Heart left ventricle (tissue), 16 donors: ENCODE data around the gene LY6G5C. TPM values are rescaled to one million over a fixed set of nuclear protein-coding genes. Genes with fewer than 3 reads are reported as not detected.
A peak's percentile ranks its signal among the peaks of the same experiment; 100 is the strongest.

Experiments used
- ATAC-seq, 4 donors: fragments of 200-7000 bp; cut with Tn5 transposase; one replicate each; pipeline ENCODE4 v1.9.1; 2020 to 2022; ENCODE audit warnings: moderate library complexity in 4 of 4, mild to moderate bottlenecking in 3 of 4, moderate number of reproducible peaks in 1 of 4
- DNase-seq, 5 donors: peaks; one replicate each; pipeline ENCODE4 v3.0.0-alpha.2; 2020
- H3K27ac ChIP-seq, 12 donors: fragments of 200-600 bp; sonication (generic) in 4 of 12; one replicate each; pipeline versions ENCODE4 v1.5.0 to v1.8.0; 2016 to 2022; ENCODE audit warnings: mild to moderate bottlenecking in 2 of 12
- H3K27me3 ChIP-seq, 9 donors: fragments of 200-600 bp; sonication (generic) in 2 of 9; one replicate each; pipeline versions ENCODE4 v1.5.1 to v1.8.0; 2016 to 2022; ENCODE audit warnings: mild to moderate bottlenecking in 3 of 9
- H3K36me3 ChIP-seq, 9 donors: fragments of 200-600 bp; sonication (generic) in 2 of 9; one replicate each; pipeline versions ENCODE4 v1.5.0 to v1.8.0; 2018 to 2022; ENCODE audit warnings: mild to moderate bottlenecking in 2 of 9
- H3K4me1 ChIP-seq, 12 donors: fragments of 200-600 bp; sonication (generic) in 4 of 12; one replicate each; pipeline versions ENCODE4 v1.5.0 to v1.8.0; 2016 to 2022; ENCODE audit warnings: mild to moderate bottlenecking in 3 of 12
- H3K4me3 ChIP-seq, 12 donors: fragments of 200-600 bp; sonication (generic) in 4 of 12; one replicate each; pipeline versions ENCODE4 v1.5.0 to v1.8.0; 2017 to 2022; ENCODE audit warnings: mild to moderate bottlenecking in 9 of 12, moderate library complexity in 4 of 12
- H3K9me3 ChIP-seq, 12 donors: fragments of 200-600 bp; sonication (generic) in 4 of 12; one replicate each; pipeline versions ENCODE4 v1.5.0 to v1.8.0; 2016 to 2022; ENCODE audit warnings: mild to moderate bottlenecking in 1 of 12
- POLR2A ChIP-seq, 2 donors: fragments of 450-650 bp; IDR thresholded peaks; one replicate each; pipeline ENCODE4 v1.6.1; 2017; ENCODE audit warnings: antibody characterized with exemption in 2 of 2, mild to moderate bottlenecking in 2 of 2, moderate library complexity in 2 of 2
- whole genome bisulfite sequencing, 4 donors: extraction: QIAGEN DNeasy Blood & Tissue Kit in 2 of 4; methylation state at CpG; one replicate each; pipeline versions ENCODE4 v1.1.5 to v1.1.7; 2013 to 2018; 5-methylcytosine and 5-hydroxymethylcytosine counted together
- intact Hi-C, 10 donors: fragments of 100-400 bp; cut with DNase I; formaldehyde crosslinking; loops; one replicate each; pipeline versions ENCODE4 v1.11.1 to v1.14.2; 2022
- polyA plus RNA-seq, 2 donors: library from polyadenylated mRNA; stranded (reverse); fragments of 200-250 nt; gene quantifications; one replicate each; pipeline ENCODE4 v1.2.3, GENCODE V29; 2013
- total RNA-seq, 9 donors: library from RNA; depleted of rRNA in 2 of 9; stranded (reverse); fragments of >200 nt in 2 of 9; fragmentation: NEBNext Ultra II Directional in 3 of 9; extraction: Animal tissue kit (Norgen Biotek cat#: 25700) in 3 of 9; gene quantifications; one replicate each; pipeline versions ENCODE4 v1.1.0 to v1.2.4, GENCODE V29; 2016 to 2023
- TF ChIP-seq, protein P1 (sequence below), 12 donors: fragments of 200-600 bp; sonication (generic) in 4 of 12; IDR thresholded peaks; one replicate each; pipeline versions ENCODE4 v1.5.0 to v1.8.0; 2018 to 2022; ENCODE audit warnings: antibody characterized with exemption in 12 of 12, mild to moderate bottlenecking in 5 of 12
- donor health status: ischemic (EF 13 %, LVEDD 7.1; RV severe dilation, severe dysfunction).
- donor health status: healthy with polysubstance abuse.
- donor health status: DM: no; HTN: yes; CAD: no.
- donor health status: DM: no; HTN: no; CAD: no.
- donor health status: ischemic (EF 25% LVEDD 6.9; RV normal size, moderate dysfunction).
- donor health status: ischemic (EF 25% LVEDD 5.7; RV mildly dilated, moderate dysfunction).
- donor health status: healthy.
- donor health status: DM: yes; HTN: yes; CAD: no.
- donor health status: ischemic (EF 35%, LVEDD 5.7; RV mildly dilated, moderate dysfunction).
- donor health status: nonischemic (EF 11% LVEDD 7.7; RV severe dilation, severe dysfunction).
- donor health status: DM: yes; HTN: yes; CAD: no.
- donor health status: PGD.
- donor health status: ischemic (EF 29% LVEDD 5.4; RV normal size, mild dysfunction).
- donor health status: nonischemic (EF 23%, LVEDD 6.1; RV moderate dilation, normal function).

LY6G5C gene
- total and polyA plus RNA-seq, 11 donors, result 1.3 to 3.1 (median 2.2) TPM

DNA sequence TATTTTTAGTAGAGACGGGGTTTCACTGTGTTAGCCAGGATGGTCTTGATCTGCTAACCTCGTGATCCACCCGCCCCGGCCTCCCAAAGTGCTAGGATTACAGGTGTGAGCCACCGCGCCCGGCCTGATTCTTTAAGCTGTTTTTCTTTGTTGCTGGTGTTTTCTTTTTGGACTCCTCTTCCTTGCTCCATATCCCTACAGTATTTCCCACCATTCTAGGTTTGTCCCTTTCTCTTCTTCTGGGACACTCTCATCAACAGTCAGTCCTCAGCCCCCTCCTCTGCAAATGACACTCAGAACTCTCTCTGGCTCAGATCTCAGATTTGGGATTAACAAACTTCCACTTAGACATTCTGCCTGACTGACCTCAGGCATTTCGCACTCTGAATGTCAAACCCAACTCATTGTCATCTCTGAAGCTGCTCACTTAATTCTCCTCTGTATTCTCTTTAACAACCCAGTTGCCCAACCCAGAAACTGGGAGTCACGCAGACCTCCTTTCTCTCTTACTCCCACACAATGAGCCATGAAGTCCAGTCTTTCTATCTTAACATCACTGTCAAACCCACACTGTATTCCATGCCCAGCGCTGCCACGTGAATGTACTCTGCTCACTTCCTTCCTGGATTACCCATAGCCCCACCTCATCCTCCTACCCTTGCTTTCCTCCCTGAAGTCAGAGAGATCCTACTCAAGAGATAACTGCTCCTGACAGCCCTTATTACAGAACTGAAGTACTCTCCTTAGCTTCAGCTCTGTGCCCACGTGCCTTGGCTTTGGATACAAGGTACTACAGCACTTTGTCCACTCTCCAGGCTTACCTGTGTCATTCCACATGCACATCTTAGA, 44.9 kb upstream of the LY6G5C start:
- DNase-seq (no peak), ATAC-seq (no peak)
- Histone ChIP-seq H3K4me3 (no peak overlapping the region), H3K27me3 (no peaks in the 10 kb centered on the region), H3K27ac (peak overlapping the region in 1 of 12 donors; percentile 98), H3K4me1 (peaks cover 0 to 46% (median 20%) of the 10 kb centered on the region in 12 donors), H3K9me3 (no peaks in the 10 kb centered on the region), H3K36me3 (peaks cover 0 to 38% (median 25%) of the 10 kb centered on the region in 9 donors)
- WGBS, 4 donors, result 84 to 88% (median 87%) methylated on average over 12 of the region's 12 CpGs
- intact Hi-C loops, result loop anchor here in 6 of 10 donors (5.0 kb wide), 4 partner anchors 37 to 107 kb away; partner anchors contain the start of genes LY6G5C (in 3 of the 6) and SAPCD1 (in 1 of the 6)
- TF ChIP-seq POLR2A (IDR thresholded peaks at IDR 0.05), result no peak
- TF ChIP-seq, protein P1, sequence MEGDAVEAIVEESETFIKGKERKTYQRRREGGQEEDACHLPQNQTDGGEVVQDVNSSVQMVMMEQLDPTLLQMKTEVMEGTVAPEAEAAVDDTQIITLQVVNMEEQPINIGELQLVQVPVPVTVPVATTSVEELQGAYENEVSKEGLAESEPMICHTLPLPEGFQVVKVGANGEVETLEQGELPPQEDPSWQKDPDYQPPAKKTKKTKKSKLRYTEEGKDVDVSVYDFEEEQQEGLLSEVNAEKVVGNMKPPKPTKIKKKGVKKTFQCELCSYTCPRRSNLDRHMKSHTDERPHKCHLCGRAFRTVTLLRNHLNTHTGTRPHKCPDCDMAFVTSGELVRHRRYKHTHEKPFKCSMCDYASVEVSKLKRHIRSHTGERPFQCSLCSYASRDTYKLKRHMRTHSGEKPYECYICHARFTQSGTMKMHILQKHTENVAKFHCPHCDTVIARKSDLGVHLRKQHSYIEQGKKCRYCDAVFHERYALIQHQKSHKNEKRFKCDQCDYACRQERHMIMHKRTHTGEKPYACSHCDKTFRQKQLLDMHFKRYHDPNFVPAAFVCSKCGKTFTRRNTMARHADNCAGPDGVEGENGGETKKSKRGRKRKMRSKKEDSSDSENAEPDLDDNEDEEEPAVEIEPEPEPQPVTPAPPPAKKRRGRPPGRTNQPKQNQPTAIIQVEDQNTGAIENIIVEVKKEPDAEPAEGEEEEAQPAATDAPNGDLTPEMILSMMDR (IDR thresholded peaks at IDR 0.05), result no peak

DNA sequence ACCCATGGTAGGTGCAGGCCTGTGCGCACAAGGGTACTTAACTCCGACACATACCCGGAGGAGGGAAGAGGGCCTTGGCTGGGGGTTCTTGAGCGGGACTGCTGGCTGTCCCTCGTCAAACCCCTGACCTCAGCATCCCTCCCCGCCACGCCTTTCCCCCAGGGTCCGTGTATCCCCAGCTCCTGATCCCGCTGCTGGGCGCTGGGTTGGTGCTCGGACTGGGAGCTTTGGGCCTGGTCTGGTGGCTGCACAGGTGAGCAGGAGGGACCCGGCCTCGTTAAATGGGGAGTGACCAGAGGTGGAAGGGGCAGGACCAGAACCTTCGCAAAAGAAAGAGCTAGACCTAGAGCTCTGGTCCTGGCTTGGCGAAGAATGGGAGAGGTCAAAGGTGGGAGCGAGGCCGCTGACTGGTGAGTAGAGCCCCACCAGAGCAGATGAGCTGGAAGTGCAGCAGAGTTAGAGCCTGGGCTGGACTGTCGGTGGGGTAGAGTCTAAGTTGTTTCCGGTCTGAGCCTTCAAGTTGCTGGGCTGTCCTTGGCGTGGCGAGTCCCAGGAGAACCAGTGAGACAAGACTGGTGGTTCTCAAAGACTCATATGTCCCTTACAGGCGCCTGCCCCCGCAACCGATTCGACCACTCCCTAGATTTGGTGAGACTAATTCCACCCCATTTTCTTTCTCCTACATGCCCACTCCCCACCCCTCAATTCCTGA, 43.3 kb upstream of the LY6G5C start:
- Histone ChIP-seq H3K9me3 (no peaks in the 10 kb centered on the region), H3K27me3 (no peaks in the 10 kb centered on the region), H3K4me3 (peak overlapping the region in 1 of 12 donors; percentile 11), H3K36me3 (peaks cover 0 to 32% (median 22%) of the 10 kb centered on the region in 9 donors), H3K4me1 (peaks cover 0 to 37% (median 15%) of the 10 kb centered on the region in 12 donors), H3K27ac (peak overlapping the region in 2 of 12 donors; percentile 49 to 50)
- ATAC-seq, result peak in 1 of 4 donors; percentile 23
- 80 to 85% (median 81%) methylated on average over 25 of the region's 25 CpGs for WGBS, 4 donors
- intact Hi-C loops, result no loop called here
- DNase-seq, result peak in 4 of 5 donors; percentile 25 to 64 (median 50)
- TF ChIP-seq, protein P1 (IDR thresholded peaks at IDR 0.05), result no peak
- no peak for TF ChIP-seq POLR2A (IDR thresholded peaks at IDR 0.05)

DNA sequence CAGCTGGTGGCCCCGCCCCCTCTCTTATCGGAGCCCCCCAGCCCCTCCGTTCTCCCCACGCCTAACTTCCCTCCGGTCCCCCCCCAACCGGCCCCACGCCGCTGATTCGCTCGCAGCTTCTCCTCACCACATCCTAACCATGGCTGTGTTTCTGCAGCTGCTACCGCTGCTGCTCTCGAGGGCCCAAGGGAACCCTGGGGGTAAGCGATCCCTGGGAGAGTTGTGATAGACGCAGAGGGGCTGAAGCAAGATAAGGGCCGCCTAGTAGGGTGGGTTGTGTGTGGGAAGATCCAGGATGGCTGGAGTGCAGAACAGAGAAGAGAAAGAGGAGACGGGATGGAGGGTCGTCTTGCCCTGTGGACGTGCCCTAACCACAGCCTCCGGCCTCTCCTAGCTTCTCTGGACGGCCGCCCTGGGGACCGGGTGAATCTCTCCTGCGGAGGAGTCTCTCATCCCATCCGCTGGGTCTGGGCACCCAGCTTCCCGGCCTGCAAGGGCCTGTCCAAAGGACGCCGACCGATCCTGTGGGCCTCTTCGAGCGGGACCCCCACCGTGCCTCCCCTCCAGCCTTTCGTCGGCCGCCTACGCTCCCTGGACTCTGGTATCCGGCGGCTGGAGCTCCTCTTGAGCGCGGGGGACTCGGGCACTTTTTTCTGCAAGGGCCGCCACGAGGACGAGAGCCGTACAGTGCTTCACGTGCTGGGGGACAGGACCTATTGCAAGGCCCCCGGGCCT, 42.5 kb upstream of the LY6G5C start, which contains the start of gene MPIG6B:
TSS of gene MPIG6B (plus strand) at position 129 of the 735 bp plus-strand sequence. CDS start at position 140, 11 bp downstream.
- DNase-seq, result no peak
- Histone ChIP-seq H3K9me3 (no peaks in the 10 kb centered on the region), H3K27ac (peak within 1 kb of the TSS in 2 of 12 donors; percentile 21 to 50), H3K4me3 (peak within 1 kb of the TSS in 1 of 12 donors; percentile 11), H3K27me3 (no peaks in the 10 kb centered on the region), H3K4me1 (peaks cover 0 to 29% (median 9%) of the 10 kb centered on the region in 12 donors), H3K36me3 (peaks cover 0 to 30% (median 22%) of the 10 kb centered on the region in 9 donors)
- no peak for ATAC-seq
- no peak for TF ChIP-seq POLR2A (IDR thresholded peaks at IDR 0.05)
- TF ChIP-seq, protein P1 (IDR thresholded peaks at IDR 0.05), result no peak
- WGBS, 4 donors, result 62 to 76% (median 67%) methylated on average over 44 to 46 of the region's 46 CpGs
- intact Hi-C loops, result no loop called here
